ENCODE results near the gene PRDM13.
"Not testable (repeated sequence)": the region's sequence is repeated elsewhere in the genome, so short reads cannot be mapped to it uniquely, and the experiment has no call there.

Gene PRDM13

DNA sequence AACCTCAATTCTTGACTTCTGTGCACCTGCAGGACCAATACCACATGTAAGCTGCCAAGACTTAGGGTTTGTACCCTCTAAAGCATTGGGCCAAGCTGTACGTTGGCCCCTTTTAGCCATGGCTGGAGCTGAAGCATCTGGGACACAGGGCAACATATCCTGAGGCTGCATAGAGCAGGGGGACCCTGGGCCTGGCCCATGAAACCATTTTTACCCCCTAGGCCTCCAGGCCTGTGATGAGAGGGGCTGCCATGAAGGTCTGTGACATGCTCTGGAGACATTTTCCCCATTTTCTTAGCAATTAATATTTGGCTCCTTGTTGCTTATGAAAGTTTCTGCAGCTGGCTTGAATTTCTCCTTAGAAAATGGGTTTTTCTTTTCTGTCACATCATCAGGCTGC is 31.0 kb downstream of the PRDM13 start:
- Histone ChIP-seq H3K9me2 (replicated peaks; ENCODE audit: control insufficient read depth, low read length) (no peaks in the 10 kb centered on the region), H3K4me3 (ENCODE audit: low read length) (no peak overlapping the region), H3K4me2 (ENCODE audit: low read length) (no peak overlapping the region), H3K36me3 (ENCODE audit: control insufficient read depth, low read length) (no peaks in the 10 kb centered on the region), H3K4me1 (ENCODE audit: control insufficient read depth, low read length) (no peaks in the 10 kb centered on the region), H3K27ac (ENCODE audit: low read depth, low read length) (no peak overlapping the region), H4K20me1 (ENCODE audit: control insufficient read depth, insufficient read depth, low read depth, low read length) (no peaks in the 10 kb centered on the region), H3F3A (ENCODE audit: control insufficient read depth, insufficient read depth) (no peaks in the 10 kb centered on the region), H3K27me3 (ENCODE audit: control insufficient read depth, low read length) (peaks cover 3% of the 10 kb centered on the region; the same call in 1 of the 2 replicates), H3K79me2 (ENCODE audit: control insufficient read depth, low read length) (no peaks in the 10 kb centered on the region), H3K9me3 (ENCODE audit: control insufficient read depth, insufficient read depth, low read length) (peaks cover 5% of the 10 kb centered on the region; the same call in 1 of the 2 replicates)
- no peak for TF ChIP-seq EZH2phosphoT487 (IDR thresholded peaks at IDR 0.05; ENCODE audit: borderline replicate concordance, low read length)
- TF ChIP-seq, protein P1, sequence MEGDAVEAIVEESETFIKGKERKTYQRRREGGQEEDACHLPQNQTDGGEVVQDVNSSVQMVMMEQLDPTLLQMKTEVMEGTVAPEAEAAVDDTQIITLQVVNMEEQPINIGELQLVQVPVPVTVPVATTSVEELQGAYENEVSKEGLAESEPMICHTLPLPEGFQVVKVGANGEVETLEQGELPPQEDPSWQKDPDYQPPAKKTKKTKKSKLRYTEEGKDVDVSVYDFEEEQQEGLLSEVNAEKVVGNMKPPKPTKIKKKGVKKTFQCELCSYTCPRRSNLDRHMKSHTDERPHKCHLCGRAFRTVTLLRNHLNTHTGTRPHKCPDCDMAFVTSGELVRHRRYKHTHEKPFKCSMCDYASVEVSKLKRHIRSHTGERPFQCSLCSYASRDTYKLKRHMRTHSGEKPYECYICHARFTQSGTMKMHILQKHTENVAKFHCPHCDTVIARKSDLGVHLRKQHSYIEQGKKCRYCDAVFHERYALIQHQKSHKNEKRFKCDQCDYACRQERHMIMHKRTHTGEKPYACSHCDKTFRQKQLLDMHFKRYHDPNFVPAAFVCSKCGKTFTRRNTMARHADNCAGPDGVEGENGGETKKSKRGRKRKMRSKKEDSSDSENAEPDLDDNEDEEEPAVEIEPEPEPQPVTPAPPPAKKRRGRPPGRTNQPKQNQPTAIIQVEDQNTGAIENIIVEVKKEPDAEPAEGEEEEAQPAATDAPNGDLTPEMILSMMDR (IDR thresholded peaks at IDR 0.05; ENCODE audit: low read depth, low read length, poor library complexity, severe bottlenecking), result no peak

DNA sequence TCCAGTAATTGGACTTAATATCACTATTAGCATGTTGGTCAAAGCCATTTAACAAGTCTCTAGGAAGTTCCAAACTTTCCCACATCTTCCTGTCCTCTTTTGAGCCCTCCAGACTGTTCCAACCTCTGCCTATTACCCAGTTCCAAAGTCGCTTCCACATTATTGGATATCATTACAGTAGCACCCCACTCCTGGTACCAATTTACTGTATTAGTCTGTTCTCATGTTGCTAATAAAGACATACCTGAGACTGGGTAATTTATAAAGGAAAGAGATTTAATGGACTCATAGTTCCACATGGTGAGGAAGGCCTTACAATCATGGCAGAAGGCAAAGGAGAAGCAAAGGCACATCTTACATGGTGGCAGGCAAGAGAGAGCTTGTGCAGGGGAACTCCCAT is 31.7 kb downstream of the PRDM13 start:
- H3K9me3 ChIP-seq (ENCODE audit: control insufficient read depth, insufficient read depth, low read length); H3K9me2 ChIP-seq (replicated peaks; ENCODE audit: control insufficient read depth, low read length); H3K4me3 ChIP-seq (ENCODE audit: low read length); H4K20me1 ChIP-seq (ENCODE audit: control insufficient read depth, insufficient read depth, low read depth, low read length); H3K27me3 ChIP-seq (ENCODE audit: control insufficient read depth, low read length); H3K36me3 ChIP-seq (ENCODE audit: control insufficient read depth, low read length); H3K79me2 ChIP-seq (ENCODE audit: control insufficient read depth, low read length); H3K4me1 ChIP-seq (ENCODE audit: control insufficient read depth, low read length); H3K4me2 ChIP-seq (ENCODE audit: low read length); H3K27ac ChIP-seq (ENCODE audit: low read depth, low read length); H3F3A ChIP-seq (ENCODE audit: control insufficient read depth, insufficient read depth): not testable (repeated sequence)

DNA sequence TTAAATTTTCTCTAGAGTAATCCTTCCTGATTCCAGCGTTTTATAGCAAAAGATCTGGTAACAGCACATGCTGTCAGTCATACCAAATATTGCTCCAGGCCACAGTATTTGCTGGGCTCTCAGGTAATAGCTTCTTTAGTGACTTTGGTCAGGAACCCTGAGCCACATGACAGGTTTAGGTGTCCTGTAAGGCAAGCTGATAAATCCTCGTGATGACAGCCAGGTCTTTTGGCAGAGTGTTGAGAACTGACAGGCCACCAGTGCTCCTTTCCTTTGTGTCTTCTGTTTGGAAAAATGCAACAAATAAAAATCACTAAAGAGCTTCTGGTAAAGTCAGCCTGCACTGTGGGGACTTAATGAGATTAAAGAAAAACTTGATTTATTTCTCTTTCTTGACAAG is 34.6 kb downstream of the PRDM13 start:
- H4K20me1 ChIP-seq (ENCODE audit: control insufficient read depth, insufficient read depth, low read depth, low read length), result no peaks in the 10 kb centered on the region
- TF ChIP-seq, protein P1 (IDR thresholded peaks at IDR 0.05; ENCODE audit: low read depth, low read length, poor library complexity, severe bottlenecking), result no peak
- no peak for TF ChIP-seq EZH2phosphoT487 (IDR thresholded peaks at IDR 0.05; ENCODE audit: borderline replicate concordance, low read length)
- H3K27me3 ChIP-seq (ENCODE audit: control insufficient read depth, low read length), result peaks cover 4% of the 10 kb centered on the region
- H3K36me3 ChIP-seq (ENCODE audit: control insufficient read depth, low read length), result no peaks in the 10 kb centered on the region
- H3K4me2 ChIP-seq (ENCODE audit: low read length), result no peak overlapping the region
- H3K79me2 ChIP-seq (ENCODE audit: control insufficient read depth, low read length), result no peaks in the 10 kb centered on the region
- no peaks in the 10 kb centered on the region for H3K9me2 ChIP-seq (replicated peaks; ENCODE audit: control insufficient read depth, low read length)
- no peak overlapping the region for H3K27ac ChIP-seq (ENCODE audit: low read depth, low read length)
- H3K9me3 ChIP-seq (ENCODE audit: control insufficient read depth, insufficient read depth, low read length), result peaks cover 5% of the 10 kb centered on the region; the same call in 1 of the 2 replicates
- H3F3A ChIP-seq (ENCODE audit: control insufficient read depth, insufficient read depth), result no peaks in the 10 kb centered on the region
- H3K4me1 ChIP-seq (ENCODE audit: control insufficient read depth, low read length), result no peaks in the 10 kb centered on the region
- no peak overlapping the region for H3K4me3 ChIP-seq (ENCODE audit: low read length)

DNA sequence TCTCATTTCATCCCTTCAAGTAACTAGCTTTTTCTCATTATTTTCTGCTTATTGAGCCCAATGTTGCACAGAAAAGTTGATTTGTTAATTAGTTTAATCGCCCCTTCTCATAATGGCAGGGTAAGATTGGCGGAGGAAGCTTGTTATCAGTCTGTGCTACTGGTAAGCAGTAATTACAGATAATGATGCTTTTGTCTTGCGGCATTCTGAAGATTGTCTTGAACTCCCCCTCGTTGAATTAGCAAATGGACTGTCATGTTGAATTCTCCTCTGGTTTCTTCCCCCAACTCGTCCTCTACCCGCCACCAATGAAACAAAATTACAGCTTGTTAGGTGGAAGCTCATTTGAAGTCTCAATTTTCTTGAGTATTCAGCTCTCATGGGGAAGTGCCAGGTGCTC is 39.4 kb downstream of the PRDM13 start:
- peaks cover 5% of the 10 kb centered on the region for H3K27me3 ChIP-seq (ENCODE audit: control insufficient read depth, low read length)
- H3K9me2 ChIP-seq (replicated peaks; ENCODE audit: control insufficient read depth, low read length), result no peaks in the 10 kb centered on the region
- H4K20me1 ChIP-seq (ENCODE audit: control insufficient read depth, insufficient read depth, low read depth, low read length), result no peaks in the 10 kb centered on the region
- TF ChIP-seq, protein P1 (IDR thresholded peaks at IDR 0.05; ENCODE audit: low read depth, low read length, poor library complexity, severe bottlenecking), result no peak
- no peak for TF ChIP-seq EZH2phosphoT487 (IDR thresholded peaks at IDR 0.05; ENCODE audit: borderline replicate concordance, low read length)
- H3K36me3 ChIP-seq (ENCODE audit: control insufficient read depth, low read length), result no peaks in the 10 kb centered on the region
- H3K4me2 ChIP-seq (ENCODE audit: low read length), result no peak overlapping the region
- no peaks in the 10 kb centered on the region for H3K9me3 ChIP-seq (ENCODE audit: control insufficient read depth, insufficient read depth, low read length)
- no peaks in the 10 kb centered on the region for H3K79me2 ChIP-seq (ENCODE audit: control insufficient read depth, low read length)
- no peak overlapping the region for H3K4me3 ChIP-seq (ENCODE audit: low read length)
- no peaks in the 10 kb centered on the region for H3K4me1 ChIP-seq (ENCODE audit: control insufficient read depth, low read length)
- H3F3A ChIP-seq (ENCODE audit: control insufficient read depth, insufficient read depth), result no peaks in the 10 kb centered on the region
- H3K27ac ChIP-seq (ENCODE audit: low read depth, low read length), result no peak overlapping the region

GRCh38 chr6:99650091-99650571 is 43.5 kb downstream of the PRDM13 start:
- not testable (repeated sequence) for H3K27ac ChIP-seq (ENCODE audit: low read depth, low read length); H3K4me3 ChIP-seq (ENCODE audit: low read length); H3K36me3 ChIP-seq (ENCODE audit: control insufficient read depth, low read length); H3F3A ChIP-seq (ENCODE audit: control insufficient read depth, insufficient read depth); H3K27me3 ChIP-seq (ENCODE audit: control insufficient read depth, low read length); H3K4me1 ChIP-seq (ENCODE audit: control insufficient read depth, low read length); H3K4me2 ChIP-seq (ENCODE audit: low read length); H3K9me3 ChIP-seq (ENCODE audit: control insufficient read depth, insufficient read depth, low read length); H3K9me2 ChIP-seq (replicated peaks; ENCODE audit: control insufficient read depth, low read length); H3K79me2 ChIP-seq (ENCODE audit: control insufficient read depth, low read length); H4K20me1 ChIP-seq (ENCODE audit: control insufficient read depth, insufficient read depth, low read depth, low read length)
